Liver (tissue), 3 donors: ENCODE measurements around the gene GPR156.

Experiments used
- CTCF ChIP-seq: fragments of 150-350 bp; IDR thresholded peaks from 2 replicates; pipeline ENCODE4 v1.5.1; 2017; ENCODE audit warnings: improper control_type of control experiment, low read depth, low read length; ENCODE audit not compliant: missing input control
- HNF4G ChIP-seq: IDR thresholded peaks from 2 replicates; pipeline ENCODE4 v1.6.1; 2016; ENCODE audit warnings: antibody characterized with exemption
- donor health status: healthy.
- donor health status: healthy.

- no peak for TF ChIP-seq CTCF
- no peak for TF ChIP-seq HNF4G
Observed at GRCh38 chr3:120142236-120142635, 142.8 kb downstream of the GPR156 start.
